GM10248 (cell line): ENCODE results near the gene U2AF1L4.

ENCODE experiments used
- CTCF ChIA-PET: fragments of 300-600 bp; sonication (Branson Sonifier 250); formaldehyde crosslinking; extraction: SDS; loops from one replicate; lab custom pipeline; 2021; ENCODE audit warnings: antibody characterized with exemption; lab: Yijun Ruan, JAX
- POLR2A ChIA-PET: fragments of 350-650 bp; sonication (Branson Sonifier 250); formaldehyde crosslinking; extraction: SDS; loops from one replicate; lab custom pipeline; 2020; ENCODE audit warnings: antibody characterized with exemption; lab: Yijun Ruan, JAX
- DNase-seq: peaks from one replicate; pipeline ENCODE4 v3.0.0; 2012; ENCODE audit errors: extremely low spot score
- TF ChIP-seq, protein P1 (sequence below): IDR thresholded peaks from 2 replicates; pipeline ENCODE4 v1.5.1; 2012; ENCODE audit warnings: mild to moderate bottlenecking, low read depth; ENCODE audit errors: extremely low read depth, missing control alignments, control extremely low read depth

The U2AF1L4 gene

DNA sequence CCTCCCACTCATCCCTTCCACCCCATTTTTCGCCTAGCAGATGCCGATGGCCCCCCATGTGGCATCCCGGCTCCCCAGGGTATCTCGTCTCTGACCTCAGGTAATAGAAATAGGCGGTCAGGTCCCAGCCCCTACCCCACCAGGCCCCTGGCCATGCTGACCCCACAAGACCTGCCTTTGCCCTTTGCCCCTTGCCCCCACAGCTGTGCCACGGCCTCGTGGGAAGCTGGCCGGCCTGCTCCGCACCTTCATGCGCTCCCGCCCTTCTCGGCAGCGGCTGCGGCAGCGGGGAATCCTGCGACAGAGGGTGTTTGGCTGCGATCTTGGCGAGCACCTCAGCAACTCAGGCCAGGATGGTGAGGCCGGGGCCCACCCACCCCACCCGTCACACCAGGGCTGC, 35.5 kb upstream of the U2AF1L4 start:
- ChIA-PET CTCF (no interaction called here), POLR2A (no interaction called here)
- TF ChIP-seq, protein P1, sequence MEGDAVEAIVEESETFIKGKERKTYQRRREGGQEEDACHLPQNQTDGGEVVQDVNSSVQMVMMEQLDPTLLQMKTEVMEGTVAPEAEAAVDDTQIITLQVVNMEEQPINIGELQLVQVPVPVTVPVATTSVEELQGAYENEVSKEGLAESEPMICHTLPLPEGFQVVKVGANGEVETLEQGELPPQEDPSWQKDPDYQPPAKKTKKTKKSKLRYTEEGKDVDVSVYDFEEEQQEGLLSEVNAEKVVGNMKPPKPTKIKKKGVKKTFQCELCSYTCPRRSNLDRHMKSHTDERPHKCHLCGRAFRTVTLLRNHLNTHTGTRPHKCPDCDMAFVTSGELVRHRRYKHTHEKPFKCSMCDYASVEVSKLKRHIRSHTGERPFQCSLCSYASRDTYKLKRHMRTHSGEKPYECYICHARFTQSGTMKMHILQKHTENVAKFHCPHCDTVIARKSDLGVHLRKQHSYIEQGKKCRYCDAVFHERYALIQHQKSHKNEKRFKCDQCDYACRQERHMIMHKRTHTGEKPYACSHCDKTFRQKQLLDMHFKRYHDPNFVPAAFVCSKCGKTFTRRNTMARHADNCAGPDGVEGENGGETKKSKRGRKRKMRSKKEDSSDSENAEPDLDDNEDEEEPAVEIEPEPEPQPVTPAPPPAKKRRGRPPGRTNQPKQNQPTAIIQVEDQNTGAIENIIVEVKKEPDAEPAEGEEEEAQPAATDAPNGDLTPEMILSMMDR: no peak

GRCh38 chr19:35780058-35780457, 34.8 kb upstream of the U2AF1L4 start:
- CTCF ChIA-PET: no interaction called here
- TF ChIP-seq, protein P1: no peak
- DNase-seq: no peak
- POLR2A ChIA-PET: no interaction called here

More for the DNA sequence above, 35.5 kb upstream of the U2AF1L4 start:
- no peak for DNase-seq

- ChIA-PET CTCF (no interaction called here), POLR2A (no interaction called here)
- TF ChIP-seq, protein P1: no peak
- no peak for DNase-seq
Observed at GRCh38 chr19:35779033-35779432, 33.8 kb upstream of the U2AF1L4 start.

DNA sequence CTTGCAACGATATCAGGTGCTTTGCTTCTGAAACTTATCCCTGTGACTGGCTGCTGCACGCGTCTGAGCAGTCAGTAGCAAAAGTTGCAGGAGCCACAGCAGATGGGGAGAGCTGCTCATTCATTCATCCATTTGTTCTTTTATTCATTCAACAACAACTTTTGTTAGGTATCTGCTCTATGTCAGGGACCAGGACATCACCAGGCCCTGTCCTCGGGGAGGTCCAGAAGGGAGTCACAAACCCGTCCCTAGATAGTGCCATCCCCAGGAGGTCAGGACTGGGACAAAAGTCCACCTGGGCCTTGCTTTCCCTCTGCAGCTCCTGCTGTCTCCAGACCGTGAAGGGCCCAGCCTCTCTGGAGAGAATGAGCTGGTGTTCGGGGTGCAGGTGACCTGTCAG, 32.7 kb upstream of the U2AF1L4 start:
- ChIA-PET POLR2A (no interaction called here), CTCF (interaction anchor here (0.8 to 1.3 kb wide), 2 partner anchors 12 to 153 kb away, joined by 3 read pairs; no protein-coding TSS in a partner anchor)
- DNase-seq: no peak
- TF ChIP-seq, protein P1: no peak

DNA sequence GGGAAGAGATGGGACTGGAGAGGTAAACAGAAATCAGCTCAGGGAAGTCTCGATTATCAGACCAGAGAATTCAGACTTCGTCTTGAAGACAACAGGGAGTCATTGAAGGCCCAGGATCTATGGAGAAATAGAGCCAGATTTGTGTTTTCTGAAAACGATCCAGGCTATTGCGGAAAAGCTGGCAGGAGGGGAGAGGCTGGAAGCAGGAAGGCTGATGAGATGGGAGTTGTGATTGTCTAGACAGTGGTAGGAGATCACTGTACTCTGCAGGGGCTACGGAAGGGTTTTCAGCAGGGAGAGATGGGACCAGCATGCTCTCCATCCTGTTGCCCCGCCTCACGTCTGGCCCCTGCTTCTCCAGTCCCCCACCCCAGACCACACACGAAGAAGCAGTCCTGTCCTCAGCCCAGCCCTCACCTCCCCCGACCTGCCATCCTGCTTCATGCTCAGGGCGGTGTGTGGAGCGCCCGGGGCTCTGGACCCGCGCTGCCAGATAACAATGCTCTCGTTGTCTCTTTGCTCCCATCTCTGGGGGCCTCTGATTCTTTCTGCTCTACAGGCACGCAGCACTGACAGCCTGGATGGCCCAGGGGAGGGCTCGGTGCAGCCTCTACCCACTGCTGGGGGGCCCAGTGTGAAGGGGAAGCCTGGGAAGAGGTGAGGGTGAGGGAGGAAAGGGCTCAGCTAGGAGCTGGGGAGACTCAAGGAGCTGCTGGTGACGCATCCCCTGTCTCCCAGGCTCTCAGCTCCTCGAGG, 32.0 kb upstream of the U2AF1L4 start:
- TF ChIP-seq, protein P1: no peak
- no peak for DNase-seq
- CTCF ChIA-PET: interaction anchor here (0.8 to 1.3 kb wide), 2 partner anchors 12 to 154 kb away, joined by 3 read pairs; no protein-coding TSS in a partner anchor
- POLR2A ChIA-PET: interaction anchor here (0.7 kb wide), 1 partner anchor 106 kb away, joined by 3 read pairs; no protein-coding TSS in a partner anchor

DNA sequence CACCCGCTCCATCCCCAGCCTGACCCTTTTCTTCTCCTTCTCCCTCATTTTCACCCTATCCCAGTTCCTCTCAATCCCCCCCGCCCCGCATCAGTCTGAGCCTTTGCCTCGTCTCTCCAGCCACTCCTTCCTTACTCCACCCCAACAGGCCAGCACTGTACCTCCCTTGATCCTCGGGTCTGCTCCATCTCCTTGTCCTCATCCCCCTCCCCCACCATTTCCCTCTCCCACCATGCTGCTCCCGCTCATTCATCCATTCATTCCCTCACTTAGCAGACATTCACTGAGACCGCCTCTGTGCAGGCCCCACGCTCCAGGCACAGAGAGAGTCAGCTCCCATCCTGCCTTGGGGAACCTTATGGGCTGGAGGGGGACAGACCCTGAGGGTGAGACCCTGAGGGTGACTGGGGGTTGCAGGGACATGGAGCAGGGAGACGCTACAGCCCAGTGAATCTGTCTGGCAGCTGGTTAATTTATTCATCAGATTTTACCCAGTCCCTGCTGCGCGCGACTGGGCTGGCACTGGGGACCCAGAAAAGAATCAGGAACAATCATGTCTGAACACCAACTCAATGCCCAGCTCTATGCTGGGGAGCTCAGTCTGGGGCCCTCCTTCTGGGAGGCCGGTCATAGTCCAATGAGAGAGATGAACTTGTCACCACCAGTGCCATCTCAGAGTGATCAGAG, 31.0 kb upstream of the U2AF1L4 start:
- CTCF ChIA-PET: interaction anchor here (0.8 kb wide), 1 partner anchor 82 kb away, joined by 3 read pairs; no protein-coding TSS in a partner anchor
- POLR2A ChIA-PET: interaction anchor here (0.7 kb wide), 1 partner anchor 107 kb away, joined by 3 read pairs; no protein-coding TSS in a partner anchor
- TF ChIP-seq, protein P1: no peak
- DNase-seq: no peak
